B cell (primary cell): ENCODE measurements around the gene PDE6B. TPM values are rescaled to one million over a fixed set of nuclear protein-coding genes. Genes with fewer than 3 reads are reported as not detected.

Experiments used
- ATAC-seq: fragments of 200-7000 bp; cut with Tn5 transposase; one replicate; pipeline ENCODE4 v1.10.0; 2021; ENCODE audit warnings: low read depth, mild to moderate bottlenecking, moderate number of reproducible peaks, moderate library complexity
- CTCF ChIA-PET: fragments of 350-600 bp; sonication (Branson Sonifier 250); formaldehyde crosslinking; loops from one replicate; lab custom pipeline; 2021; ENCODE audit warnings: antibody characterized with exemption, inconsistent platforms; lab: Charles Lee
- POLR2A ChIA-PET: fragments of 350-600 bp; sonication (Branson Sonifier 250); formaldehyde crosslinking; loops from one replicate; lab custom pipeline; 2021; ENCODE audit warnings: antibody characterized with exemption; lab: Charles Lee
- DNase-seq: peaks from one replicate; pipeline ENCODE4 v3.0.0; 2013
- H2AFZ ChIP-seq: 2 replicates; pipeline ENCODE4 v1.6.1; 2012; ENCODE audit warnings: mild to moderate bottlenecking, low read depth, low read length; ENCODE audit not compliant: insufficient read depth, poor library complexity, severe bottlenecking
- H3K27ac ChIP-seq, 2 donors: 1 replicate in 1 of 2; 2 replicates in 1 of 2; pipeline ENCODE4 v1.5.1; 2012 to 2013; ENCODE audit warnings: low read length in 2 of 2, mild to moderate bottlenecking in 2 of 2, moderate library complexity in 1 of 2
- H3K27me3 ChIP-seq, 4 experiments: fragments of 200-600 bp in 1 of 4; sonication (generic) in 1 of 4; replicated peaks in 1 of 4; 1 replicate in 2 of 4; 2 replicates in 2 of 4; pipeline versions ENCODE4 v1.6.1 to v1.7.0; 2013 to 2016; ENCODE audit warnings: low read length in 3 of 4, mild to moderate bottlenecking in 2 of 4, mixed read lengths in 1 of 4, moderate library complexity in 1 of 4; ENCODE audit not compliant: insufficient read depth in 4 of 4, control insufficient read depth in 3 of 4; ENCODE audit errors: control extremely low read depth in 1 of 4
- H3K36me3 ChIP-seq, 2 experiments: replicated peaks in 1 of 2; 1 replicate in 1 of 2; 2 replicates in 1 of 2; pipeline versions ENCODE4 v1.6.1 to v1.7.1; 2013; ENCODE audit warnings: low read length in 1 of 2; ENCODE audit not compliant: insufficient read depth in 2 of 2, control insufficient read depth in 1 of 2; ENCODE audit errors: control extremely low read depth in 1 of 2, extremely low read depth in 1 of 2
- H3K4me1 ChIP-seq, 2 donors: fragments of 200-600 bp in 1 of 2; sonication (generic) in 1 of 2; 1 replicate in 1 of 2; 2 replicates in 1 of 2; pipeline versions ENCODE4 v1.5.1 to v1.6.1; 2013 to 2017; ENCODE audit warnings: low read length in 2 of 2; ENCODE audit not compliant: control insufficient read depth in 2 of 2, insufficient read depth in 2 of 2
- H3K4me2 ChIP-seq: replicated peaks from 2 replicates; pipeline ENCODE3; 2012; ENCODE audit warnings: mild to moderate bottlenecking, low read depth, low read length; ENCODE audit not compliant: poor library complexity, severe bottlenecking
- H3K4me3 ChIP-seq, 5 experiments: fragments of 200-600 bp in 1 of 5; sonication (generic) in 1 of 5; 1 replicate in 3 of 5; 2 replicates in 2 of 5; pipeline versions ENCODE4 v1.5.1 to v1.7.0; 2011 to 2016; ENCODE audit warnings: low read length in 4 of 5, mild to moderate bottlenecking in 4 of 5, low read depth in 2 of 5, control low read depth in 1 of 5, moderate library complexity in 1 of 5; ENCODE audit not compliant: insufficient read depth in 1 of 5; ENCODE audit errors: control extremely low read depth in 1 of 5, extremely low read depth in 1 of 5
- H3K79me2 ChIP-seq: fragments of 200-600 bp; sonication (generic); one replicate; pipeline ENCODE4 v1.6.0; 2016; ENCODE audit warnings: low read length; ENCODE audit not compliant: control insufficient read depth, insufficient read depth
- H3K9ac ChIP-seq: fragments of 200-600 bp; sonication (generic); 2 replicates; pipeline ENCODE4 v1.6.1; 2017; ENCODE audit warnings: mild to moderate bottlenecking, low read length, moderate library complexity
- H3K9me3 ChIP-seq, 3 donors: one replicate each; pipeline versions ENCODE4 v1.6.1 to v1.7.1; 2013; ENCODE audit warnings: low read length in 2 of 3; ENCODE audit not compliant: control insufficient read depth in 2 of 3, insufficient read depth in 1 of 3; ENCODE audit errors: control extremely low read depth in 1 of 3
- H4K20me1 ChIP-seq: 2 replicates; pipeline ENCODE4 v1.6.0; 2012; ENCODE audit warnings: mild to moderate bottlenecking, low read length; ENCODE audit not compliant: insufficient read depth, control insufficient read depth, poor library complexity, severe bottlenecking
- H3K27ac Mint-ChIP-seq: one replicate; pipeline ENCODE4 v1.8.0; 2021; ENCODE audit warnings: mixed read lengths
- H3K27me3 Mint-ChIP-seq: one replicate; pipeline ENCODE4 v1.8.0; 2021; ENCODE audit warnings: mixed read lengths
- H3K4me1 Mint-ChIP-seq: one replicate; pipeline ENCODE4 v1.8.0; 2021; ENCODE audit warnings: mixed read lengths
- H3K4me3 Mint-ChIP-seq: one replicate; pipeline ENCODE4 v1.8.0; 2021; ENCODE audit warnings: mixed read lengths
- H3K9me3 Mint-ChIP-seq: one replicate; pipeline ENCODE4 v1.8.0; 2022; ENCODE audit warnings: mixed read lengths; ENCODE audit not compliant: insufficient read depth
- CTCF ChIP-seq: fragments of 200-600 bp; IDR thresholded peaks from one replicate; pipeline ENCODE4 v1.8.0; 2022; ENCODE audit warnings: antibody characterized with exemption, mild to moderate bottlenecking
- EZH2 ChIP-seq: IDR thresholded peaks from 2 replicates; pipeline ENCODE4 v1.6.1; 2012; ENCODE audit warnings: borderline replicate concordance, low read depth, mild to moderate bottlenecking, moderate library complexity, low read length; ENCODE audit not compliant: insufficient read depth, poor library complexity, severe bottlenecking
- WGBS: methylation state at CpG from one replicate; pipeline ENCODE4 v1.1.5; 2013; ENCODE audit warnings: missing lambda C conversion rate; ENCODE audit not compliant: insufficient coverage; 5-methylcytosine and 5-hydroxymethylcytosine counted together
- intact Hi-C: fragments of 100-400 bp; cut with micrococcal nuclease; formaldehyde crosslinking; loops from one replicate; pipeline ENCODE4 v1.10.0; 2022
- polyA plus RNA-seq: library from polyadenylated mRNA; depleted of rRNA; stranded (reverse); fragments of >200 nt; gene quantifications from 2 replicates; pipeline ENCODE4 v1.2.3, GENCODE V29; 2012
- total RNA-seq, 2 donors: library from RNA; stranded (reverse); fragments of 120-200 nt in 1 of 2; gene quantifications; 1 replicate in 1 of 2; 2 replicates in 1 of 2; pipeline versions ENCODE4 v1.2.3 to v1.2.4, GENCODE V29; 2013 to 2022

The PDE6B gene
- total and polyA plus RNA-seq, 2 donors (not counting 1 experiment from before 2014, with no cell fraction given), result 20.0 to 25.2 TPM

DNA sequence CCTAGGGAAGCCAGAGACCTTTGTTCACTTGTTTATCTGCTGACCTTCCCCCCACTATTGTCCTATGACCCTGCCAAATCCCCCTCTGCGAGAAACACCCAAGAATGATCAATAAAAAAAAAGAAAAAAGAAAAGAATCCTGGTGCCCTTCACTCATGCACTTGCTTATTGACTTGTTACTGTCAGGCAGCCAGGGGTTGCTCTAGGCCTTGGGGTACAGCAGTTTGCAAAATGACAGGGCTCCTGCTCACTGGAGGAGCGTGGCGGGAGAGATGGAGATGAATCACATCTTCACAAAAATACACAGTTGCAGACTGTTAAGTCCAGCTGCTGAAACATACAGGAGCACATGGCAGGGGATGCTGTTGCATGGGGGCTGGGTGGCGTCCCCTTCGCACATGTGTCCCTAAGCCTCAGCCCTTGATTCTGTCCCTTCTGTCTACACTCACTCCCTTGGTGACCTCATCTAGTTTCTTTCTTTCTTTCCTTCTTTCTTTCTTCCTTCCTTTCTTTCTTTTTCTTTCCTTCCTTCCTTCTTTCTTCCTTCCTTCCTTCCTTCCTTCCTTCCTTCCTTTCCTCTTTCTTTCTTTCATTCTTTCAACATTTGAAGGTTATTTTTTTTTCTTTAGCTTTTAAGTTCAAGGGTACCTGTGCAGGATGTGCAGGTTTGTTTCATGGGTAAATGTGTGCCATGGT, 32.4 kb upstream of the PDE6B start:
- TF ChIP-seq CTCF, result no peak
- TF ChIP-seq EZH2, result no peak
- CTCF ChIA-PET, result no interaction called here
- intact Hi-C loops, result no loop called here
- Histone ChIP-seq H3K9me3 (peaks cover 0 to 31% (median 2%) of the 10 kb centered on the region in 3 donors), H3K27ac (no peak overlapping the region), H4K20me1 (no peaks in the 10 kb centered on the region), H3K9ac (no peak overlapping the region), H3K27me3 (peaks cover 0 to 4% (median 0%) of the 10 kb centered on the region in 4 experiments), H3K4me1 (no peaks in the 10 kb centered on the region), H3K36me3 (no peaks in the 10 kb centered on the region), H3K4me2 (no peak overlapping the region), H3K4me3 (no peak overlapping the region), H2AFZ (no peak overlapping the region), H3K79me2 (no peaks in the 10 kb centered on the region)
- Mint-ChIP-seq H3K27me3 (peaks cover 32% of the 10 kb centered on the region), H3K9me3 (peaks cover 5% of the 10 kb centered on the region), H3K27ac (no peak overlapping the region), H3K4me3 (no peak overlapping the region), H3K4me1 (no peaks in the 10 kb centered on the region)
- 40% methylated on average over 1 of the region's 5 CpGs for whole genome bisulfite sequencing
- no peak for ATAC-seq
- DNase-seq, result no peak
- POLR2A ChIA-PET, result no interaction called here

- H3K9ac ChIP-seq, result no peak overlapping the region
- Mint-ChIP-seq H3K4me1 (peaks cover 2% of the 10 kb centered on the region), H3K4me3 (no peak overlapping the region), H3K27me3 (peaks cover 26% of the 10 kb centered on the region), H3K9me3 (peaks cover 5% of the 10 kb centered on the region), H3K27ac (no peak overlapping the region)
- ChIA-PET CTCF (no interaction called here), POLR2A (no interaction called here)
- no peaks in the 10 kb centered on the region for H3K36me3 ChIP-seq
- H4K20me1 ChIP-seq, result no peaks in the 10 kb centered on the region
- ATAC-seq, result no peak
- H2AFZ ChIP-seq, result no peak overlapping the region
- peaks cover 0 to 5% (median 3%) of the 10 kb centered on the region in 4 experiments for H3K27me3 ChIP-seq
- H3K79me2 ChIP-seq, result no peaks in the 10 kb centered on the region
- intact Hi-C loops, result no loop called here
- 75% methylated on average over 1 of the region's 3 CpGs for WGBS
- peaks cover 0 to 26% (median 2%) of the 10 kb centered on the region in 3 donors for H3K9me3 ChIP-seq
- H3K4me1 ChIP-seq, result no peaks in the 10 kb centered on the region
- no peak overlapping the region for H3K4me3 ChIP-seq
- no peak for DNase-seq
- no peak overlapping the region for H3K4me2 ChIP-seq
- TF ChIP-seq EZH2, result no peak
- no peak overlapping the region for H3K27ac ChIP-seq
Measured at GRCh38 chr4:598925-599324, 26.4 kb upstream of the PDE6B start.
